Sigmoid colon (tissue), 7 donors: ENCODE data around the gene EHBP1L1. TPM values are rescaled to one million over a fixed set of nuclear protein-coding genes. Genes with fewer than 3 reads are reported as not detected.

Experiments
- DNase-seq: peaks from one replicate; pipeline ENCODE4 v3.0.0-alpha.2; 2019
- H3K27ac ChIP-seq, 4 donors: fragments of 200-600 bp; sonication (generic); one replicate each; pipeline ENCODE4 v1.5.1; 2016 to 2019; ENCODE audit warnings: mild to moderate bottlenecking in 1 of 4
- H3K27me3 ChIP-seq, 3 donors: fragments of 200-600 bp; sonication (generic); one replicate each; pipeline ENCODE4 v1.5.1; 2019; ENCODE audit warnings: mild to moderate bottlenecking in 1 of 3
- H3K36me3 ChIP-seq, 4 donors: fragments of 200-600 bp; sonication (generic); one replicate each; pipeline ENCODE4 v1.5.1; 2016 to 2019
- H3K4me1 ChIP-seq, 4 donors: fragments of 200-600 bp; sonication (generic); one replicate each; pipeline ENCODE4 v1.5.1; 2017 to 2019
- H3K4me3 ChIP-seq, 4 donors: fragments of 200-600 bp; sonication (generic); one replicate each; pipeline ENCODE4 v1.5.1; 2017 to 2019; ENCODE audit warnings: mild to moderate bottlenecking in 2 of 4, moderate library complexity in 1 of 4
- H3K9me3 ChIP-seq, 4 donors: fragments of 200-600 bp in 3 of 4; sonication (generic) in 3 of 4; one replicate each; pipeline versions ENCODE4 v1.5.1 to v1.6.1; 2013 to 2019
- CTCF ChIP-seq, 4 experiments: fragments of 450-650 bp in 3 of 4; fragments of 200-600 bp in 1 of 4; IDR thresholded peaks; one replicate each; pipeline ENCODE4 v1.5.1; 2016 to 2019; ENCODE audit warnings: antibody characterized with exemption in 4 of 4, mild to moderate bottlenecking in 3 of 4, moderate library complexity in 2 of 4
- EP300 ChIP-seq, 4 donors: sonication (generic); formaldehyde crosslinking; IDR thresholded peaks; one replicate each; pipeline ENCODE4 v1.6.1; 2017; ENCODE audit warnings: antibody characterized with exemption in 4 of 4
- POLR2A ChIP-seq, 2 donors: fragments of 450-650 bp; IDR thresholded peaks; one replicate each; pipeline ENCODE4 v1.6.1; 2016; ENCODE audit warnings: antibody characterized with exemption in 2 of 2, mild to moderate bottlenecking in 2 of 2, moderate library complexity in 2 of 2
- POLR2AphosphoS5 ChIP-seq, 4 donors: sonication (generic); formaldehyde crosslinking; IDR thresholded peaks; one replicate each; pipeline ENCODE4 v1.6.1; 2017; ENCODE audit warnings: antibody characterized with exemption in 4 of 4
- WGBS, 2 donors: extraction: QIAGEN DNeasy Blood & Tissue Kit; methylation state at CpG; one replicate each; pipeline ENCODE4 v1.1.7; 2013; 5-methylcytosine and 5-hydroxymethylcytosine counted together
- intact Hi-C: fragments of 100-400 bp; cut with DNase I; formaldehyde crosslinking; loops from one replicate; pipeline ENCODE4 v1.15.1; 2023
- polyA plus RNA-seq, 3 donors: library from polyadenylated mRNA; stranded (reverse); fragments of 200-250 nt; gene quantifications; one replicate each; pipeline ENCODE4 v1.2.3, GENCODE V29; 2013
- total RNA-seq, 4 donors: library from RNA; depleted of rRNA; stranded (reverse); fragments of >200 nt; gene quantifications; one replicate each; pipeline ENCODE4 v1.1.0, GENCODE V29; 2016
- donor health status: healthy with polysubstance abuse.
- donor health status: Bipolar disorder and iron deficiency.
- donor health status: healthy.

The EHBP1L1 gene
- total and polyA plus RNA-seq, 7 donors: 31.2 to 366 (median 148) TPM

- Histone ChIP-seq H3K27ac (peak overlapping the region; percentile 89 to 95 (median 92)), H3K27me3 (no peaks in the 10 kb centered on the region), H3K4me1 (peaks cover 0 to 66% (median 61%) of the 10 kb centered on the region in 4 donors), H3K36me3 (peaks cover 4 to 23% (median 15%) of the 10 kb centered on the region in 4 donors), H3K9me3 (no peaks in the 10 kb centered on the region), H3K4me3 (peak overlapping the region in 3 of 4 donors; percentile 59 to 88 (median 88))
- intact Hi-C loops: loop anchor here (10.0 kb wide), 1 partner anchor 496 kb away; the partner anchor contains the start of genes TM7SF2 and ZNHIT2
- TF ChIP-seq CTCF (IDR thresholded peaks at IDR 0.05): no peak
- no peak for TF ChIP-seq POLR2A (IDR thresholded peaks at IDR 0.05)
- no peak for TF ChIP-seq POLR2AphosphoS5 (IDR thresholded peaks at IDR 0.05)
- TF ChIP-seq EP300 (IDR thresholded peaks at IDR 0.05): no peak
- no peak for DNase-seq
- 68 to 74% methylated on average over 6 of the region's 6 CpGs for WGBS, 2 donors
Observed at GRCh38 chr11:65610404-65610803, 34.6 kb downstream of the EHBP1L1 start.

- DNase-seq: no peak
- WGBS, 2 donors: 42 to 62% methylated on average over 10 of the region's 10 CpGs
- intact Hi-C loops: loop anchor here (10.0 kb wide), 1 partner anchor 496 kb away; the partner anchor contains the start of genes TM7SF2 and ZNHIT2
- H3K27ac ChIP-seq: peak overlapping the region; percentile 89 to 95 (median 92)
- H3K4me3 ChIP-seq: peak overlapping the region in 3 of 4 donors; percentile 59 to 88 (median 88)
- peaks cover 0 to 17% (median 8%) of the 10 kb centered on the region in 4 donors for H3K36me3 ChIP-seq
- no peaks in the 10 kb centered on the region for H3K27me3 ChIP-seq
- H3K9me3 ChIP-seq: no peaks in the 10 kb centered on the region
- H3K4me1 ChIP-seq: peaks cover 0 to 69% (median 62%) of the 10 kb centered on the region in 4 donors
- TF ChIP-seq POLR2AphosphoS5 (IDR thresholded peaks at IDR 0.05) (peak in 1 of 4 donors; percentile 5), CTCF (IDR thresholded peaks at IDR 0.05) (no peak), POLR2A (IDR thresholded peaks at IDR 0.05) (no peak)
Observed at GRCh38 chr11:65611028-65611757, 35.3 kb downstream of the EHBP1L1 start.

- 68 to 80% methylated on average over 12 of the region's 12 CpGs for WGBS, 2 donors
- no peak for DNase-seq
- peak overlapping the region in 3 of 4 donors; percentile 59 to 88 (median 88) for H3K4me3 ChIP-seq
- intact Hi-C loops: loop anchor here (10.0 kb wide), 1 partner anchor 497 kb away; the partner anchor contains the start of genes TM7SF2 and ZNHIT2
- peaks cover 0 to 17% (median 8%) of the 10 kb centered on the region in 4 donors for H3K36me3 ChIP-seq
- no peaks in the 10 kb centered on the region for H3K9me3 ChIP-seq
- TF ChIP-seq CTCF (IDR thresholded peaks at IDR 0.05) (no peak), POLR2AphosphoS5 (IDR thresholded peaks at IDR 0.05) (no peak), EP300 (IDR thresholded peaks at IDR 0.05) (no peak), POLR2A (IDR thresholded peaks at IDR 0.05) (no peak)
- H3K27ac ChIP-seq: peak overlapping the region; percentile 89 to 95 (median 92)
- peaks cover 0 to 72% (median 63%) of the 10 kb centered on the region in 4 donors for H3K4me1 ChIP-seq
- no peaks in the 10 kb centered on the region for H3K27me3 ChIP-seq
Observed at GRCh38 chr11:65611758-65612603, 36.1 kb downstream of the EHBP1L1 start.

GRCh38 chr11:65612691-65613090, 36.8 kb downstream of the EHBP1L1 start:
- TF ChIP-seq CTCF (IDR thresholded peaks at IDR 0.05) (no peak), EP300 (IDR thresholded peaks at IDR 0.05) (no peak), POLR2AphosphoS5 (IDR thresholded peaks at IDR 0.05) (no peak), POLR2A (IDR thresholded peaks at IDR 0.05) (no peak)
- Histone ChIP-seq H3K4me3 (peak overlapping the region; percentile 56 to 88 (median 74)), H3K4me1 (peaks cover 0 to 72% (median 64%) of the 10 kb centered on the region in 4 donors), H3K27me3 (no peaks in the 10 kb centered on the region), H3K9me3 (no peaks in the 10 kb centered on the region), H3K36me3 (peaks cover 1 to 24% (median 13%) of the 10 kb centered on the region in 4 donors), H3K27ac (peak overlapping the region; percentile 89 to 95 (median 92))
- intact Hi-C loops: loop anchor here (10.0 kb wide), 1 partner anchor 498 kb away; the partner anchor contains the start of genes TM7SF2 and ZNHIT2
- DNase-seq: no peak
- 50 to 59% methylated on average over 7 of the region's 7 CpGs for WGBS, 2 donors
